GM10847 (cell line): ENCODE data around the gene MPND.

Experiments used
- POLR2A ChIP-seq: IDR thresholded peaks from 2 replicates; pipeline ENCODE4 v1.6.1; 2011; ENCODE audit not compliant: insufficient read length; ENCODE audit errors: extremely low read depth

Gene MPND, protein sequence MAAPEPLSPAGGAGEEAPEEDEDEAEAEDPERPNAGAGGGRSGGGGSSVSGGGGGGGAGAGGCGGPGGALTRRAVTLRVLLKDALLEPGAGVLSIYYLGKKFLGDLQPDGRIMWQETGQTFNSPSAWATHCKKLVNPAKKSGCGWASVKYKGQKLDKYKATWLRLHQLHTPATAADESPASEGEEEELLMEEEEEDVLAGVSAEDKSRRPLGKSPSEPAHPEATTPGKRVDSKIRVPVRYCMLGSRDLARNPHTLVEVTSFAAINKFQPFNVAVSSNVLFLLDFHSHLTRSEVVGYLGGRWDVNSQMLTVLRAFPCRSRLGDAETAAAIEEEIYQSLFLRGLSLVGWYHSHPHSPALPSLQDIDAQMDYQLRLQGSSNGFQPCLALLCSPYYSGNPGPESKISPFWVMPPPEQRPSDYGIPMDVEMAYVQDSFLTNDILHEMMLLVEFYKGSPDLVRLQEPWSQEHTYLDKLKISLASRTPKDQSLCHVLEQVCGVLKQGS

GRCh38 chr19:4343370-4344307 is at the start of gene MPND:
Gene MPND, plus strand, starts transcription at chr19:4343562. Its CDS starts 32 bp downstream, at chr19:4343594.
- peak; percentile 46 for TF ChIP-seq POLR2A

- no peak for TF ChIP-seq POLR2A
These were observed 49.0 kb upstream of the MPND start for GRCh38 chr19:4294389-4294788.

GRCh38 chr19:4295972-4296771 is 47.2 kb upstream of the MPND start:
- TF ChIP-seq POLR2A = no peak

- TF ChIP-seq POLR2A = no peak
These were observed 45.2 kb upstream of the MPND start for GRCh38 chr19:4297901-4298809.

- no peak for TF ChIP-seq POLR2A
These were observed 44.4 kb upstream of the MPND start for GRCh38 chr19:4298810-4299550.

DNA sequence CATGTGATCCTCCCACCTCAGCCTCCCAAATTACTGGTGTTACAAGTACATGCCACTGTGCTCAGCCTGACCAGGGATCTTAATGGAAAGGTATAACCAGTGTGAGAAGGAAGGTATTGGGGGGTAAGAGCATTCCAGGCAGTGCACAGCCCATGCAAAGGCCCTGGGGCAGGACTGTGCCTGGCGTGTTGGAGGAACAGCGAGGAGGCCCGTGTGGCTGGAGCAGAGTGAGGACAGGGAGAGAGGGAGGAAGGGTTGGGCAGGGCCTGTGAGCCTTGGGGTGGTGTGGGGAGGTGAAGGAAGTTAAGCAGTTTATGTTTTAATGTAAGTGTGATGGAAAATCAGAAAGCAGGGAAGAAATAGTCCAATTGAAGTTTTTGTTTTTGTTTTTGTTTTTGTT is 42.8 kb upstream of the MPND start:
- TF ChIP-seq POLR2A = no peak

- TF ChIP-seq POLR2A = no peak
These were observed 41.6 kb upstream of the MPND start for GRCh38 chr19:4301590-4302242.

- no peak for TF ChIP-seq POLR2A
These were observed 41.1 kb upstream of the MPND start, which contains the start of gene TMIGD2 for GRCh38 chr19:4302243-4302640. Gene TMIGD2, minus strand, starts transcription at chr19:4302389. Its CDS starts 4 bp downstream, at chr19:4302385.

DNA sequence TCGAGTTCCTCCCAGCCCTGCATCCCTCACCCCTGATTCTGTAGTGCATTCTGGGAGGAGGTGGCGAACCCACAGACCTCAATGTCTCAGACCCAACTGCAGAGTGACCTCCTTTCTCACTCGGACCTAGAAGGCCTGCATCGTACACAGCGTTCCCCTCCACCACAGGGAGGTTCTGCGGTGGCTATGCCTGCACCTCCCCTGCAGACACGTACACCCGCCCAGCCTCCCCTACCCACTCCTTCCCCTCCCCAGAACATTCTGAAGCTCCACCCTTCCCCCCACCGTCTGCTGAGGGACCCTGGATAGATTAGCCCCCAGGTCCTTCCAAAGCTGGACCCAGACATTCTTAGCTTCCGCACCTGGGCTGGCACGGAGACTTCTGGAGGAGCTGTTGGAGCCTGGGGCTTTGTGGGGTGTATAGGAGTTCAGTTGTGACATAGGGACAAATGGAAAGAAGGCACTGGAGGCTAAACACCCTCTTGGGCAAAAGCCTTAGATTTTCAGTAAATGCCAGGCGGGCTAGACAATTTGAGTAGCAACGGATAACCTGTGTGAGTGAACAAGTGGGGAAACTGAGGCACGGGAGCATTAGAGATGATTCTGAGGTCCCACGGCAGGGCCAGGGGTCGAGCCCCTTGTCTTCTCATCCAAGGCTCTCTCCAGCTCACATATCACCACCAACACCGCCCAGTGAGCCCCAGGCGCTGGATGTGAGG is 39.4 kb upstream of the MPND start:
- TF ChIP-seq POLR2A = no peak

GRCh38 chr19:4304538-4305256 is 38.7 kb upstream of the MPND start, which contains the start of gene FSD1:
Gene FSD1, plus strand, starts transcription at chr19:4304598. Its CDS starts 149 bp downstream, at chr19:4304747.
- TF ChIP-seq POLR2A = no peak

DNA sequence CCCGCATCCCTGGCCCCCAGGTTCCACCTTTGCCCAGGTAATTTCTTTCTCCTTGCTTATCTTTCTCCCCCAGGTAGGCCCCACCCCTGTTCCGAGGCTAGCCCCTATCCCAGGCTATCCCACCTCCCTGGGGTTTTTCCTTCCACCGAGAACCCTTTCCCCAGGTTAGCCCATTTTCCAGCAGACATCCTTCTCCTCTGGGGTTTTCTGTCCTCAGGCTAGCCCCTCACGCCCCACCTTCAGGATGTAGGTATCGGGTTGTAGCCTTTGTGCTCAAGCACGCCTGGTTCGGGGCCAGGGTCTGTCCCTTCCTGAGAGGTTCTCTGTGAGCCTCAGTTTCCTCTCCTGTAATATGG is 38.1 kb upstream of the MPND start:
- no peak for TF ChIP-seq POLR2A
